Keratinocyte (primary cell): ENCODE results near the gene KIRREL2. TPM values are rescaled to one million over a fixed set of nuclear protein-coding genes. Genes with fewer than 3 reads are reported as not detected.

Source experiments
- DNase-seq: peaks from one replicate; pipeline ENCODE4 v3.0.0-alpha.2; 2011; ENCODE audit warnings: low read depth, missing footprints, low spot score
- FAIRE-seq: peaks from 2 replicates; lab custom pipeline; 2011; peaks lifted over from hg19 to GRCh38; lab: Jason Lieb, UNC
- H2AFZ ChIP-seq: 2 replicates; pipeline ENCODE4 v1.6.0; 2012; ENCODE audit warnings: low read length, control low read depth, inconsistent platforms; ENCODE audit not compliant: control insufficient read depth
- H3K27ac ChIP-seq: 2 replicates; pipeline ENCODE4 v1.5.1; 2011; ENCODE audit warnings: low read length; ENCODE audit not compliant: control insufficient read depth, insufficient read depth
- H3K27me3 ChIP-seq: 3 replicates; pipeline ENCODE4 v1.6.0; 2011; ENCODE audit warnings: low read length; ENCODE audit not compliant: control insufficient read depth, insufficient read depth; ENCODE audit errors: extremely low read depth
- H3K36me3 ChIP-seq, 2 experiments: 2 replicates in 1 of 2; 3 replicates in 1 of 2; pipeline ENCODE4 v1.5.1; 2011; ENCODE audit warnings: low read length in 2 of 2, mild to moderate bottlenecking in 1 of 2; ENCODE audit not compliant: control insufficient read depth in 2 of 2, insufficient read depth in 2 of 2; ENCODE audit errors: extremely low read depth in 1 of 2
- H3K4me1 ChIP-seq: 3 replicates; pipeline ENCODE4 v1.5.1; 2011; ENCODE audit warnings: low read length; ENCODE audit not compliant: control insufficient read depth, insufficient read depth; ENCODE audit errors: extremely low read depth
- H3K4me2 ChIP-seq: 3 replicates; pipeline ENCODE4 v1.6.0; 2011; ENCODE audit warnings: low read depth, low read length; ENCODE audit not compliant: control insufficient read depth, insufficient read depth; ENCODE audit errors: extremely low read depth
- H3K4me3 ChIP-seq, 3 experiments: fragments of 200-600 bp in 1 of 3; sonication (generic) in 1 of 3; 2 replicates in 2 of 3; 3 replicates in 1 of 3; pipeline ENCODE4 v1.5.1; 2011 to 2016; ENCODE audit warnings: low read length in 3 of 3, mild to moderate bottlenecking in 3 of 3, control low read depth in 2 of 3, inconsistent platforms in 1 of 3, low read depth in 1 of 3, mixed read lengths in 1 of 3, mixed run types in 1 of 3, moderate library complexity in 1 of 3; ENCODE audit not compliant: control insufficient read depth in 2 of 3, insufficient read depth in 2 of 3; ENCODE audit errors: extremely low read depth in 1 of 3
- H3K79me2 ChIP-seq: 2 replicates; pipeline ENCODE4 v1.6.0; 2012; ENCODE audit warnings: low read length; ENCODE audit not compliant: control insufficient read depth, insufficient read depth
- H3K9ac ChIP-seq: 3 replicates; pipeline ENCODE4 v1.6.0; 2011; ENCODE audit warnings: low read length; ENCODE audit not compliant: control insufficient read depth, insufficient read depth; ENCODE audit errors: extremely low read depth
- H3K9me1 ChIP-seq: 3 replicates; pipeline ENCODE4 v1.6.0; 2011; ENCODE audit warnings: low read length; ENCODE audit not compliant: control insufficient read depth, insufficient read depth; ENCODE audit errors: extremely low read depth
- H3K9me3 ChIP-seq: 2 replicates; pipeline ENCODE4 v1.5.1; 2012; ENCODE audit warnings: low read depth, low read length; ENCODE audit not compliant: control insufficient read depth
- H4K20me1 ChIP-seq: 3 replicates; pipeline ENCODE4 v1.6.0; 2011; ENCODE audit warnings: low read length; ENCODE audit not compliant: control insufficient read depth, insufficient read depth; ENCODE audit errors: extremely low read depth
- CTCF ChIP-seq, 3 experiments: IDR thresholded peaks in 1 of 3; conservative IDR thresholded peaks in 1 of 3; optimal IDR thresholded peaks in 1 of 3; 2 replicates in 2 of 3; 3 replicates in 1 of 3; pipeline versions ENCODE3 to v1.5.1; 2011; ENCODE audit warnings: low read length in 3 of 3, mild to moderate bottlenecking in 3 of 3, moderate library complexity in 2 of 3, control low read depth in 1 of 3, inconsistent platforms in 1 of 3; ENCODE audit not compliant: insufficient read depth in 2 of 3; ENCODE audit errors: extremely low read depth in 1 of 3
- EZH2 ChIP-seq: IDR thresholded peaks from one replicate; pipeline ENCODE4 v1.6.1; 2012; ENCODE audit warnings: inconsistent platforms, mild to moderate bottlenecking, low read length, moderate library complexity
- dilution Hi-C: fragments of 300-500 bp; cut with MboI; formaldehyde crosslinking; loops from one replicate; pipeline ENCODE4 v1.7.0; 2020; ENCODE audit warnings: low sequenced_read_pairs; ENCODE audit not compliant: extremely low pct_ligation_motif_present
- polyA plus RNA-seq, 5 experiments: library from polyadenylated mRNA; depleted of rRNA in 3 of 5; stranded (reverse) in 3 of 5; stranded (forward) in 1 of 5; unstranded in 1 of 5; fragments of >200 nt; gene quantifications; 1 replicate in 1 of 5; 2 replicates in 3 of 5; 3 replicates in 1 of 5; pipeline versions ENCODE4 v1.2.1 to v1.2.3, GENCODE V29; 2011 to 2012; ENCODE audit warnings: missing spikeins in 2 of 5, low read depth in 1 of 5, low replicate concordance in 1 of 5

Gene KIRREL2
- polyA plus RNA-seq, 1 donor (not counting 4 experiments of a cell fraction or from before 2014, with no cell fraction given), result not detected

GRCh38 chr19:35811317-35812219, 45.1 kb upstream of the KIRREL2 start:
- Histone ChIP-seq H2AFZ (no peak overlapping the region), H3K9me3 (no peaks in the 10 kb centered on the region), H3K79me2 (no peaks in the 10 kb centered on the region), H3K4me1 (no peaks in the 10 kb centered on the region), H3K36me3 (no peaks in the 10 kb centered on the region), H3K9me1 (no peaks in the 10 kb centered on the region), H3K9ac (no peak overlapping the region), H3K4me2 (no peak overlapping the region), H4K20me1 (no peaks in the 10 kb centered on the region), H3K27ac (no peak overlapping the region), H3K4me3 (no peak overlapping the region), H3K27me3 (no peaks in the 10 kb centered on the region)
- FAIRE-seq (no peak), DNase-seq (no peak)
- dilution Hi-C loops, result no loop called here
- TF ChIP-seq CTCF (optimal IDR thresholded peaks at IDR 0.05 in 1 of 3, IDR thresholded peaks at IDR 0.05 in 1 of 3, conservative IDR thresholded peaks at IDR 0.05 in 1 of 3; ENCODE audit: extremely low read depth in 1 of 3, insufficient read depth in 2 of 3, low read length in 3 of 3), result no peak
- TF ChIP-seq EZH2, result no peak

- no peak for TF ChIP-seq EZH2
- no peak for TF ChIP-seq CTCF (optimal IDR thresholded peaks at IDR 0.05 in 1 of 3, IDR thresholded peaks at IDR 0.05 in 1 of 3, conservative IDR thresholded peaks at IDR 0.05 in 1 of 3; ENCODE audit: extremely low read depth in 1 of 3, insufficient read depth in 2 of 3, low read length in 3 of 3)
- no peak for FAIRE-seq
- Histone ChIP-seq H4K20me1 (no peaks in the 10 kb centered on the region), H3K4me3 (no peak within 1 kb of the TSS), H3K9me1 (no peaks in the 10 kb centered on the region), H2AFZ (no peak within 1 kb of the TSS), H3K27ac (no peak within 1 kb of the TSS), H3K79me2 (no peaks in the 10 kb centered on the region), H3K9me3 (no peaks in the 10 kb centered on the region), H3K4me2 (no peak within 1 kb of the TSS), H3K4me1 (no peaks in the 10 kb centered on the region), H3K9ac (no peak within 1 kb of the TSS), H3K27me3 (no peaks in the 10 kb centered on the region), H3K36me3 (no peaks in the 10 kb centered on the region)
- DNase-seq, result no peak
- dilution Hi-C loops, result no loop called here
Observed at GRCh38 chr19:35812220-35813042, 44.3 kb upstream of the KIRREL2 start, which contains the start of gene PRODH2. Gene PRODH2, minus strand, starts transcription at chr19:35812845. Its CDS starts 40 bp downstream, at chr19:35812805.
